HG03354 (cell line): ENCODE data around the gene KRTDAP.

Experiments
- ATAC-seq: cut with Tn5 transposase; IDR thresholded peaks from one replicate; pipeline ENCODE4 v1.9.1; 2021; ENCODE audit warnings: mild to moderate bottlenecking; ENCODE audit not compliant: unreplicated experiment, poor library complexity, severe bottlenecking

Gene KRTDAP

DNA sequence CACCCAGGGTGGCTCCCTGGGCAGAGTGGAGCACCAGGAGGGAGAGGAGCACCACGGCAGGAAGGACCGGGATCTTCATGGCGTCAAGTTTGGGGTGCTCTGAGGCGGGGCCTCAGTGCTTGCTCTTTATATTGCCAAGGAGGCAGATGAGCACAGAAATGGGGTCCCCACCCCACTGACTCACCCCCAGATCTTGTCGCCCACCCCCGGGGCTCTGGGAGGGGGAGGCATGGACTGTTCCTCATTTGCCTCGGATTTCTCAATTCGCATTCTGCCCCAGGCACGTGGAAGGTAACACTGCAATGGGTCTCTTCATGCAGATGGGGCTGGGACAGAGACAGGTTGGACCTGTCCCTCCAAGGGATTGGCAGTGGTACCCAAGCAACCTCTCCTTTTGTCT, at the start of gene KRTDAP:
Gene KRTDAP (minus strand): TSS at position 101 of the 400 bp plus-strand sequence. CDS start 22 bp downstream, at position 79.
- no peak for ATAC-seq

DNA sequence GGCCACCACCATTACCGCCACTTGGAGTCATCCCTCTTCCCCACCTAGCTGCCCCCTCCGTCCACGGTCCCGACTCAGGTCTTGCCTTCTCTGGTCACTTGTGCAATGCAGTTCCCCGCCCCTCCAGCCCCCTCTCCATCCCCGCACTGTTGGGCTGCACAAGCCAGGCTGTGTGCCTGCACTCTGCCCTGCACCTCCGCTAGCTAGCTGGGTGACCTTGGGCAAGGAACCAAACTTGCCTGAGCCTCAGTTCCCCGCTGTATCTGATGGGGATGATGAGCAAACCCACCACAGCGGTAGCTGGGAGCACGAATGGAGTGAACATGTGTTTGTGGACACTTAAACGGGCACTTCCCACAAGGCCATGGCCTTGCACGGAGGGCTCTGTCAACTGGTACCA, 49.6 kb upstream of the KRTDAP start:
- ATAC-seq: no peak

DNA sequence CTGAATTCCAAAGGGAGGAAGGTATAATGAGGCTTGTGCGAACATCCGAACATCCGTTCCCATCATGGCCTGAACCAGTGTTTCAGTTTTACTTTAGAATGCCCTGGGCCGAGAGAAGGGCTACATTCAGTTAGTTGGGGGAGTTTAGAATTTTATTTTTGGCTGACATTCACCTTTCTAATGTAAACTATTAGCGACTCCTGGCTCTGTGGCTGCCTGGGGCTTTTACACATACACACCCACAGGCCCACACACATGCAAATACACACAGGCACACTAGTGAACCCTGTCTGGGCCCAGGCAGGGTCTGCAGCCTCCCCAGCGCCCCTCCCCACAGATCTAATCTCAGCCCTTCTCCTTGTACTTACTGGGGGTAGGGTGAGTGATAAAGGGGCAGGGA, 49.0 kb upstream of the KRTDAP start:
- ATAC-seq: no peak

DNA sequence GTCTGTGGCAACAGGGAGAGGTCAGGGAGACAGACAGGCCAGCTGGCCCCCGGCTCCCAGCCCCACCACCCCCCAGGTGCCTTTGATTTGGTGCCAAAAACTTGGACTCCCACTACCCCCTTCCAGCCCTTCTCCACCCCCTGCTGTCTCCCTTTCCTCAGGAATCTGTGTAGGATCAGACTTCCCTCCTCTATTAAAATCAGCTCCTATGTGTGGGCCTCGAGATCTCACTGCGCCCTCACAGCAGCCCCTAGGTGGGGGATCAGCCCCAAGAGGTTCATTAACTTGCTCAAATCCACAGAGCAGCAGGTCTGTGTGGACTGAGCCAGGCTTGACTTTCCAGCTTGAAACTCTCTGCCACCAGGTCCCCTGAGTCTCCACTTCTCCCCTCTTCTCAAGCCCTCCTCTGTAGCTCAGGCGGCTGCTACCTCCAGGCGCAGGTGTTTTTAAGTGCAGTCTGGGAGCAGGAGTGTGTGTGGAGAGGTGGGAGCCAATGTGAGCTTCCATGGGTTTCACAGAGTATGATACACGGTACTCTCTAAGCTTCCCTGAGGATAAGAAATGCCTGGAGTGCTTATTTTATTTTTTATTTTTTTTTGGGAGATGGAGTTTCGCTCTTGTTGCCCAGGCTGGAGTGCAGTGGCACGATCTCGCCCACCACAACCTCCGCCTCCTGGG, 44.7 kb upstream of the KRTDAP start:
- ATAC-seq: no peak

GRCh38 chr19:35533822-35534392, 43.6 kb upstream of the KRTDAP start:
- no peak for ATAC-seq

DNA sequence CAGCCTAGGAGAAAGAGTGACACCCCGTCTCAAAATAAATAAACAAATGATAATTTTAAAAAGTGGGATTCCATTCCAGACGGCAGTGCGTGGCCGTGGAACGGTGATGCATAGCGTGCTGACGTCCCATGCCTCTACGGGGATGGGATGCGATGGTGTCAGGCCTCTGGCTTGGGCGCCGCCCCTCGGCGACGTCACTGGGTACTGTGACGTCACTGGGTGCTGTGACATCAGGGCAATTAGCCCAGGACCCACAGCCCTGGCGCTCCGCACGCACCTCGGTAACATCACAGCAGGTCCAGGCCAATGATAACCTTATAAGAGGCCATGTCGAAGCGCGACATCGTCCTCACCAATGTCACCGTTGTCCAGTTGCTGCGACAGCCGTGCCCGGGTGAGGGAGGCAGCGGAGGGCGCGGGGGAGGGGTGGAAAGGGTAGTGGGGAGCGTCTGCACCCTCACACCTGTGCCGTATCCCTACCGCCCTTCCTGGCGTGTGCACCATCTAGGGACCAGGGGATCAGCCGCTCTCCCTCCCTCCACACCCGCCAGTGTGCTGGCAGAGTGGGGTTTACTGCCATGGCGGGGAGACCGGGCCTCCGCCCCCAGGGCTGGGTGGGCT, 43.0 kb upstream of the KRTDAP start, which contains the start of gene GAPDHS:
Gene GAPDHS (plus strand): TSS at position 256 of the 621 bp plus-strand sequence. CDS start 72 bp downstream, at position 328.
- ATAC-seq: no peak

DNA sequence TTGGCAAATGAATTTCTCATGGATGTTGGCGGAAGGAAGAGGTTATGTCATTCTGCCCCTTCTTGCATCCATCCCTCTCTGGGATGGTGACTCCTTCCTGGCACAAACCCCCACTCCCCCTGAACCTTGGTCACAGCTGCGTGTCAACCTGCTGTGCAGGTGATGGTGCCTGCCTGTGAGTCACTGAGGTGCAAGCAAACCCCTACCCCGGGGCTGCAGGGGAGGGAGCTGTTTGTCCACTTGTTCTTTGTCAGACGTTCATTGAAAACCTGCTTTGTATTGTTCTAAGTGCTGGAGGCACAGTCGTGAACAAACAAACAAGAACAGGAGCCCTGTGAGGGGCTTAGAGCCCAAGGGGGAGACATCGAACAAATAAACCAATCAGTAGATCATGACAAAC, 41.0 kb upstream of the KRTDAP start:
- no peak for ATAC-seq

DNA sequence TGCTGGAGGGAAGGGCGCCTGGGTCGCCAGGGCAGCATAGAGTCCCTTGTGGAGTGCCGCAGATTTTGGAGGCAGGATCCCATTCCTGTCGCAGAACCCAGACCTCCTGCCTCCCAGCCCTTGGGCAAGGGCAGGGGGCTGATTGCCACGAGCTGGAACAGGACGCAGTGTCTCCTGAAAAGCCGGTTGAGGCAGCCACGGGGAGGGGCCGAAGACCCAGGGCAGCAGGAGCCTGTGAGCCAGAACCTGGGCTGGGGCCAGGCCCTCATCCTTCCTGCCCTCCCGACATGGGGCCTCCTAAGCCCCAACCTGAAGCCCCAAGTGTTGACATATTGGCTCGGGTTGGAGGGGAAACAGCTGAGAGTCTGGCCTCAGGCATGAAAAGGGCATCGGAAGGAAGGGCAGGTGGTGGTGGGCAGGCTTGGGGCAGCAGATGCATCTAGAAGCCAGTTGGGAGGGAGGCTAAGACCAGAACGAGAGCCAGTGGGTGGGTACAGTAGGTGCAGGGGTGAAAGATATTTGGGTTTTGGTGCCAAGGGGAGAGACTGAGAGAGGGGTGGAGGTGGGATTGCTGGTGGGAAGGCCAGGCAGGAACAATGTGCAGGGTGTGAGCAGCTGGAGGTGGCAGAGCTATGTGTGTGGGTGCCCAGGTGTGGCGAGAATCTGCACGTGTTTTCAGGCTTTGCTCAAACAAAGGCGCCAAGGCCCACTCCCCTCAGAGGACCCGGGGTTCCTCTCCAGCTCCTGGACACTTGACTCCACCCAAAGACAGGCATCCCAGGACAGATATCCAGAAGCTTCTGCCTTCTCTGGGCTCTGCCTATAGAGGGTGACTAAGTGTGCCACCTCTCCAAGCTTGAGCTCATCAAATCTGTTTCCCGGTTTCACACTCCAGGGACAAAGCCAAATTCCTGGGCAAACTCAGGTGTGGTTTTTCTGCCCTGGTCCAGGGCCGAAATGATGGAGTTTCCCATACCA, 39.3 kb upstream of the KRTDAP start:
- ATAC-seq: no peak

- ATAC-seq: no peak
Observed at GRCh38 chr19:35528218-35529038, 38.2 kb upstream of the KRTDAP start, which contains the start of gene SBSN. Gene SBSN (minus strand): TSS chr19:35528311. CDS start chr19:35528281, 30 bp downstream.

GRCh38 chr19:35525873-35526272, 35.6 kb upstream of the KRTDAP start:
- no peak for ATAC-seq

GRCh38 chr19:35524181-35524837, 34.0 kb upstream of the KRTDAP start:
- ATAC-seq: no peak

GRCh38 chr19:35522745-35523327, 32.6 kb upstream of the KRTDAP start:
- ATAC-seq: no peak

GRCh38 chr19:35521124-35521743, 31.0 kb upstream of the KRTDAP start:
- ATAC-seq: no peak

- no peak for ATAC-seq
Observed at GRCh38 chr19:35519291-35519690, 29.0 kb upstream of the KRTDAP start.

- no peak for ATAC-seq
Observed at GRCh38 chr19:35518313-35518712, 28.0 kb upstream of the KRTDAP start.

GRCh38 chr19:35517342-35517741, 27.1 kb upstream of the KRTDAP start:
- ATAC-seq: no peak

DNA sequence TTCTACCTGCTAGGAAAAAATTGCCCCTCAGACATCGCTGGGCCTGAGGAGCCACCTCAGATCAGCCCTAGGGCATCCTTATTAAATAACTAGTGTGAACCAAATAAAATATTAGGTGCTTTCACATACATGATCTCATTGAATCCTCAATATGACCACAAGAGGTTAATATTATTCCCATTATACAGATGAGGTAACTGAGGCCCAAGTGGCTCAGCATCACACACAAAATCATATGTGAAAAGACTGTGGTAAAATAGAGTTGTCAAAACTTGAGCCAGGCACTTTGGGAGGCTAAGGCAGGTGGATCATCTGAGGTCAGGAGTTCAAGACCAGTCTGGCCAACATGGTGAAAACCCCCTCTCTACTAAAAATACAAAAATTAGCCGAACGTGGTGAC, 26.0 kb upstream of the KRTDAP start:
- ATAC-seq: no peak

- ATAC-seq: no peak
Observed at GRCh38 chr19:35514282-35514809, 24.1 kb upstream of the KRTDAP start.
